ENCODE results near the gene OGT. TPM values are rescaled to one million over a fixed set of nuclear protein-coding genes. Genes with fewer than 3 reads are reported as not detected.

OGT gene
- total RNA-seq (2022; extraction: Qiagen RNA extraction; ENCODE audit: low read depth), result 30.9 to 51.6 TPM (median 35.7 TPM) in 5 replicates

DNA sequence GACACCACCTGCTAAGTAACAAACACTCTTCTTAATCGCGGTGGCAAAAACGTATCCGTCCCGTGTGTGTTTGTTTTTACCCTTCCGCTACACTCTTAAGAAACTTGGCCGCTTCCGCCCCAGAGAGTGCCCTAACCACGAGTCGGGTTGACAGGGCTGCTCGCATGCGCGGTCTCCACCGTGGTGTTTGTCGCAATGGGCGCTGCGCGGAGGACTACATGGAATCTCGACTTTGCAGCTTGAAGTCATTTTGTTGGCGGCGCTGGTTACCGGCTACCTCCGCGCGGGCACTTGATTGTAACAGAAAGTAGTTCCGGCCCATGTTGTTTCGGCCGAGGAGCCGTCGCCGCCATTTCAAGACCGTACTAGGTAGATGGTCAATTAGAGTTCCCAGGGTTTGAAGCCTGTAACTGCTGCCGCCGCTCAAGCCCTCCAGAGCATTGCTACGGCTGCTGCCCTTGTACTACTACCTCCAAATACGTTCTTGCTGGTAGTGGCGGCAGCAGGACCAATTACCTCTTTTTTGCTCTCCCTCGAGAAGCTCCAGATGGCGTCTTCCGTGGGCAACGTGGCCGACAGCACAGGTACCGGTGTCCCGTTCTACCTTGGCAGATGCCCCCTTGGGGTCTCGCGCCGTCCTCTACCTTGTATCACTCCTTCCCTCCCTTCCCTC is at the start of gene OGT:
Gene OGT (plus strand): TSS at position 352 of the 673 bp plus-strand sequence. CDS start 196 bp downstream, at position 548.

DNA sequence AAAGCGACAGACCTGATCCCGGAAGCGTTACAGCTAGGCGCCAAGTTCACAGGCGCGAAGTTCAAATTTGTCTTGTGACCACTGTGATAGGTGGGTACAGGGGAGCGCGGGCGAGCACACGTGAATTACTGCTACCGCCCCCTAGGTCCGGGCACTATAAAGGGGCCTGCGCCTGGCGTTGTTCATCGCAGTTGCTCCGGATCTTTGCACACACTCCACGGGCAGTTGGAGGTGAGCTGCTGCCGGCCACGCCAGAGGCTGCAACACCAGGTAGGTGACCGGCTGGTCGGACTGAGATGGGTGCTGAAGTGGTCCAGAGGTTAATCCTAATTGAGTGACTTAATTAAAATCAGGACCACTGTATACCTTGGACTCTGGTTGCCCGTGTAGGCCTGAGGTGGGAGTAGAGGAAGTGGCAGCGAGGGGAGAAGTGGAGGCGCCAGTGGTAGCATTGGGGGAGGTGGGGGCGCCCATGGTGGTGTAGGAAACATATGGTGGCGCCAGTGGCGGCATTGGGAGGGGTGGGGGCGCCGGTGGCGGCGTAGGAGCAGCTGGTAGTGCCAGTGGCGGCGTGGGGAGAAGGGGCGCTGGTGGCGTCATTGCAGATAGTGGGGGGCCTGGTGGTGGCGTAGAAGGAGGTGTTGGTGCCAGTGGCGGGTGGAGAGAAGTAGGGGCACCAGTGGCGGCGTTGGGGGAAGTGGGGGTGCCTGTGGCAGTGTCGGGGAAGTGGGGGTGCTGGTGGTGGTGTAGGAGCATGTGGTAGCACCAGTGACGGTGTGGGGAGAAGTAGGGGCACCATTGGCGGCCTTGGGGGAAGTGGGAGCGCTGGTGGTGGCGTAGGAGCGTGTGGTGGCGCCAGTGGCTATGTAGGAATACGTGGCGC is 45.6 kb downstream of the OGT start, which contains the start of gene GCNA:
Gene GCNA (plus strand): TSS at position 185 of the 883 bp plus-strand sequence. CDS start 2,385 bp downstream, outside the sequence.

DNA sequence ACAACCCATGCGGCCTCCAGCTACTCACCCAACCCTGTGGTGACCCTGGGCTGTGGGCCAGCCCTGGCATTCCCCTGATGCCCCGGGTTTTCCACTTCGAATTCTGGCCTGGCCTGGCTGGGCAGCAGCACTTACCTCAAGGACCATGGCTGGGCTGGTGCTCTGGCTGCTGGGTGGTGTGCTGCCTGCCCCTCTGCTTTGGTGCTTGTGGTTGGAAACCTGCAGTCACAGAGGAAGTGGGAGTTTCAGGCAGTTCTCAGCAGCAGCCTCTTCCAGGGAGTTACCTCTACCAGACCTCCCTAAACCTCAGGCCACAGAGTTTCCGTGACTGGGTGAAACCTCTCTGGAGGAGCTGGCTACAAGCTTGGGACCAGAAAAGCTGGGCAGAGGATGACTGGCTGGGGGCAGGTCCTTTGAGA is 85.4 kb downstream of the OGT start, which contains the start of gene CXCR3:
Gene CXCR3 (minus strand): TSS at position 209 of the 419 bp plus-strand sequence. CDS start 62 bp downstream, at position 147.

Other genes with a start within 250 kb of the OGT start
- 345 to 435 TPM (median 380 TPM) in 5 replicates for gene NONO, start 249.5 kb upstream of the OGT start, total RNA-seq (2022; extraction: Qiagen RNA extraction; ENCODE audit: low read depth)
- 0.87 to 1.2 TPM (median 1.0 TPM) in 5 replicates for gene ITGB1BP2, start 231.4 kb upstream of the OGT start, total RNA-seq (2022; extraction: Qiagen RNA extraction; ENCODE audit: low read depth)
- gene TAF1, start 166.7 kb upstream of the OGT start, total RNA-seq (2022; extraction: Qiagen RNA extraction; ENCODE audit: low read depth), result 13.5 to 22.2 TPM (median 16.1 TPM) in 5 replicates
- gene GCNA, start 45.3 kb downstream of the OGT start, total RNA-seq (2022; extraction: Qiagen RNA extraction; ENCODE audit: low read depth), result 0.76 to 1.7 TPM (median 1.2 TPM) in 5 replicates
- gene CXCR3, start 85.4 kb downstream of the OGT start, total RNA-seq (2022; extraction: Qiagen RNA extraction; ENCODE audit: low read depth), result 0.09 to 0.11 TPM in 2 of 5 replicates, not detected in the others
- gene CXorf49, start 185.2 kb downstream of the OGT start, total RNA-seq (2022; extraction: Qiagen RNA extraction; ENCODE audit: low read depth), result not detected in 5 replicates
- not detected in 5 replicates for gene CXorf49B, start 230.2 kb downstream of the OGT start, total RNA-seq (2022; extraction: Qiagen RNA extraction; ENCODE audit: low read depth)